EL (cell line): ENCODE results near the gene CDK14.
A peak's percentile ranks its signal among the peaks of the same experiment; 100 is the strongest.

Source experiments
- DNase-seq: peaks from one replicate; pipeline ENCODE4 v3.0.0-alpha.2; 2016

Gene CDK14

GRCh38 chr7:91030680-91031380, 434.7 kb downstream of the CDK14 start:
- DNase-seq, result no peak

GRCh38 chr7:91031757-91032156, 435.6 kb downstream of the CDK14 start:
- no peak for DNase-seq

DNA sequence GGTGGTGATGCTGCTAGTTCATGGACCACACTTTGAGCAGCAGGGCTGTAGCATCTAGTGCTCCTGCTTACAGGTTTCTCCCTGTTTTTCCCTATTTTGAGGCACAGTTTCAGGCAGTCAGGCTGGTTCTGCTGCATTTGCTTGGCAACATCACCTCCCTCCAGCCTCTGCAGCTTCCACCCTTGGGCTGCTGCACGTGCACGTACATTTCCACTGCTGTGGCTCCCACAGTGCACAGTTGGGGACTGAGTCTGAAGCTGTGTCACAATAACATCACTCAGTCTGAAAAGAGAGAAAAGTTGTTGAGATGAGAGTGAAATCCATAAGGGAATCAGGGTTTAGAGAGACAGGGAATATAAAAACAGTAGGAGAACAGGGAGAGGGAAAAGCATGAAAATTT, 437.5 kb downstream of the CDK14 start:
- DNase-seq, result no peak

DNA sequence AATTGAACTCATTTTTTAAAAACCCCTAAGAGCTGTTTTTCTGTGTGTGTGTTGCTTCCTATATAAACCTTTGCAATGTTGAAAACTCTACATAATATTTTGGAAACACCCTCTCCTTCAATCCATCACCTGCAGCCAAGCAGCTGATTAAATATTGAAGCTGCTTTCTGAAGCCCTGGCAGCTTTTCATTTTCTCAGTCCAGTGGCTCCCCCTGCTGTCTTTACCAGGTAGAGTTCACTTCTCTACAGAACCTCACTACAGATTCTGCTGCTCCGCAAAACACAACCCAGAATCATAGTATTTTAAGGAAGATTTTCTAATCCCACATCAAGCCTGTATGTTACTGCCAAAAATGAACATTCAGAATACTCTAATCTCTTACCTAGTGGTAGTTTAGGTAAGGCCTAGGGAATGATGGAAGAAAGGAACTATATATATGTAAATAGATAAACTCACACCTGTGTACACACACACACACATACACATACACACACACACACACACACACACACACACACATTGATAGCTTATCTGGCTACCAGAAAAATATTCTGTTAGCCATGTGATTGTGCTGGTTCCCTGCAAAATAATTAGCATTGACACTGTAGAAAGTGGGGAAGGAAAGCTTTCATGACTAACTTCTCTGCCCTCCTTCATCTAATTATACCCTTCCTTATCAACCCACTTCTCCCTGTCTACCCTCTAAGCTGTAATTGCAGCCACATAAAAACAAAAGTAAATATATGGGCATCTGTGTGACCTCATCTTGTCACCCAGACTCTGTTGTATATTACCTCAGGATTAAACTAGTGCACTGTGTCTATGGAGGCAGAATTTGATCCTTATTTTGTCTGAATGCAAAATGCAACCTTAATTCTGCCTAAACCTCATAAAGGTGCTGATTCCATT, 438.6 kb downstream of the CDK14 start:
- peak; percentile 51 for DNase-seq

- no peak for DNase-seq
Measured at GRCh38 chr7:91039033-91039432, 442.9 kb downstream of the CDK14 start.

GRCh38 chr7:91041141-91041540, 445.0 kb downstream of the CDK14 start:
- no peak for DNase-seq

GRCh38 chr7:91041901-91042484, 445.9 kb downstream of the CDK14 start:
- peak; percentile 2 for DNase-seq

- no peak for DNase-seq
Measured at GRCh38 chr7:91043186-91043585, 447.1 kb downstream of the CDK14 start.

GRCh38 chr7:91043924-91044645, 448.0 kb downstream of the CDK14 start:
- no peak for DNase-seq

GRCh38 chr7:91045606-91046005, 449.5 kb downstream of the CDK14 start:
- no peak for DNase-seq

DNA sequence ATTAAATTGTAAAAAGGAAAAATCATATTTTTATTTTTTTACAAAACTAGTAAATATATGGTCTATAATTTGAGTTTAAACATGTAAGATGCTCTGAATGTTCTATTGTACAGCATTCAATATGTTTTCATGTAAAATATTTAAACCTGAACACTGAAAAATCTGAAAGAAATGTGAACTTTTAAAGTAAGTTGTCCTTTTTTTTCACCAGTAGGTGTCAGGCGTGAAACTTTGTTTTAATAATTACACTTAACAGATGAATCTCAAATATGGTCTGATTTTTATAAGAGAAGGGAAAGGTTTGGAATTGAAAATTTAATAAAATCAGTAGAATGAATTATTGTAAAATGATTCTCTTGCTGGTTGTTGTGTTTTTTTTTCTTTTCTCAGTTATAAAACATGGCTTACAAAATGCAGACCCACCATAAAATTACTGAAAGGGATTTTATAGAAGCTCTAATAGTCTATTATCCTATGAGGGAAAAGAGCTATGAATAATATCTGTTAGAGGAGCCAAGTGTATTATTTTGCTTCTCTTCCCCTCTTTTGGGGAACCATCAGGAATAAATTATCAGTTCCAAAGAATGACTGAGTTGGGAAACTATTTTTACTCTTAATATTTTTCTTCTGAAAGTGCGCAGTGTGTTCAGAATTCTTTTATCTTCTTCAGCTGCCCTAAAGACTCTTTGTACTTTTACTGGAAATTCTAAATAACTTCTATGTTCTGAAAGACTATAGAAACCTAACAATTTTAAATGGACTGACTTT, 450.4 kb downstream of the CDK14 start:
- peak; percentile 3 for DNase-seq

DNA sequence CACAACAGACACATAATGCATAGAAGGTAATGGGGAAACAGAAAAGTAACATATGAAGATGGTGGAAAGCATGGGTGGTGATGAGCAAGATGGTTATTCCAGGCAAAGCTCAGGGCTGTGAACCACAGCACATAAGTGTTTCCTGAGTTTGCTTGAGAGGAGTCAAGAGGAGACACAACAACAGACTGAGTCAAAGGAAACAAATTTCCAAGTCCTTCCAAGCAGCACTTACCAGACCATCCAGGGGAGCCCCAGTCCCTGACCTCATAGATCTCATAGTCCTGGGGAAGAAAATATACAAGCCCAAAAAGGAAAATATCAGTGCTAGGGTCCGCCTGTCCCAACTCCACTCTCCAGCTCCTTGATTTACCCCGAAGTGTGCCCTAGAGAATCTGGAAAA, 451.5 kb downstream of the CDK14 start:
- DNase-seq, result no peak

GRCh38 chr7:91050677-91051076, 454.6 kb downstream of the CDK14 start:
- DNase-seq, result no peak

GRCh38 chr7:91051966-91052365, 455.8 kb downstream of the CDK14 start:
- no peak for DNase-seq

DNA sequence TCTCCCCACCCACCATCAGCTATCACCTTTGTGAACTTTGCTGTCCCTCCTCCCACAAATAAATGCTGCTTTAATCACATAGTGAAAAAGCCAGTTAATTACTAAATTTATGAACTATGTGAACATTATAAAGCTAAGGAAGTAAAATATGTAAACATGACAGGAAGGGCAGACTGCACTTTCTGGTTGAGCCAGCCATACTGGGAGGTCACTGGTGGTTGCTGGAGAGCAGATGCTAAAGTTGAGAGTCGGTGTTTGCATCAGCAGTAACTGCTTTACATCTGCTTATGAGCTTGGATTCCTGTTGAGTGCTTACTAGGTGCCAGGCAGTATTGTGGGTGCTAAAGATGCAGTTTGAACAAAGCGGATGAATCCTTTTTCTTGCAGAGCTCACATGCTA, 458.3 kb downstream of the CDK14 start:
- no peak for DNase-seq

DNA sequence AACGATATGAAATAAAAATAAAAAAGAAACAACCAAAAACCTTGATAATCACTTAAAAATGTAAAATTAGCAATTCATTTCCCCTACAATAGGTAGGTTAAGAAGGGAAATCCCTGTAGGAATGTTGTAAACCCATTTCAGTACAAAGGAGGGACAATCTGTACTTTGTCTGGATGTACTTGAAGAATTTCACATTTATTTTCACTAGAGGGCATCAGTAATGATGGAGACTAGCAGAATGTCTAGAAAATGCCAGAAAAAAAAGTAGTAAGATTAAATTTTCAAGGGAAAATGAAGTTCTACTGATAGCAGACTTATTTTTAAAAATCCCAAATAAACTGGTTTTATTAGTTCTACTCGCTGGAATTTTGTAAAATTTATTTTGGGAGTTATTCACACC, 459.1 kb downstream of the CDK14 start:
- no peak for DNase-seq

DNA sequence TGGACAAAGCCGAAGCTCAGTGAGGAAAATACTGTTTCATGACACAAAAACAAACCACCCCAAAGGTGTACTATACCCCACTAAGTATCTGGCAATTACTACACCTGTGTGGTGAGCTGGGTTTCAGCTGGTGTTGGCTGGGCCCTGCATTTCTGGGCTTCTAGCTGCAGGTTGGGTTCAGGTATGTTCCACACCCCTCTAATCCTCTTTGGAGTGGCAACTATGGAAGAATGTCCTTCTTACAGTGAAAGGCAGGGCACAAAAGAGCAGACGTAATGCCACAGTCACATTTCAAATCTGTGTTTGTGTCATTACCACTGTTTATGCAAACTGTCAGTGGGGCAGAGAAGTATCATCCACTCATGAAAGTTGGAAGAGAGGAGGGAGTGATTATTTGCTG, 466.6 kb downstream of the CDK14 start:
- no peak for DNase-seq

- no peak for DNase-seq
Measured at GRCh38 chr7:91064052-91064451, 467.9 kb downstream of the CDK14 start.

- DNase-seq, result no peak
Measured at GRCh38 chr7:91064938-91065337, 468.8 kb downstream of the CDK14 start.

GRCh38 chr7:91066627-91067026, 470.5 kb downstream of the CDK14 start:
- no peak for DNase-seq

DNA sequence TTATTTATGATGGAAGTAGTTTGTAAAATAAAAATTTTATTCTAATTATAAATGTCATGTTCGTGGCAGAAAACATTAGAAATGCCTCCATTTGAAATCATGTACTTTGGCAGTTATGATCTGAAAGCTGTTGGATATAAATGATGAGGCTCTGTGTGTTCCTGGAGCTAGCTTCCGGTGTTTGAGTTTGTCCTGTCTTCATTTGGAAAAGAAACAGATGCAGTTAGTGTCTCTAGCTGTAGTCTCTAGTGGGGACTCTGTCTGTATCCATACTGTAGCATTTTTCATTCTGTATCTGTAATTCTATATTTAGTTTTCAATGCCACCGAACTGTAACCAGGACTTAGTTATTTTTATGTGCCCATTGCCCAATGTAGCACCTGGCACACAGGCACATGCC, 471.1 kb downstream of the CDK14 start:
- no peak for DNase-seq

- no peak for DNase-seq
Measured at GRCh38 chr7:91068136-91068795, 472.1 kb downstream of the CDK14 start.
